NOMO-1 (cell line): ENCODE measurements around the gene RFX2.
A peak's percentile ranks its signal among the peaks of the same experiment; 100 is the strongest.
"Not testable (repeated sequence)": the region's sequence is repeated elsewhere in the genome, so short reads cannot be mapped to it uniquely, and the experiment has no call there.

Experiments
- DNase-seq, 2 experiments: peaks; one replicate each; lab custom pipeline; 2025; ENCODE audit not compliant: unreplicated experiment in 2 of 2; lab: John Stamatoyannopoulos, UW

RFX2 gene

GRCh38 chr19:5993648-5994358 lies 116.5 kb downstream of the RFX2 start:
- no peak for DNase-seq

GRCh38 chr19:5993201-5993600 lies 117.1 kb downstream of the RFX2 start:
- DNase-seq, result no peak

- no peak for DNase-seq
Observed at GRCh38 chr19:5992756-5993155, 117.5 kb downstream of the RFX2 start.

GRCh38 chr19:5991244-5991838 lies 119.0 kb downstream of the RFX2 start:
- no peak for DNase-seq

GRCh38 chr19:5990289-5990797 lies 120.0 kb downstream of the RFX2 start:
- no peak for DNase-seq

GRCh38 chr19:5989388-5990074 lies 120.8 kb downstream of the RFX2 start:
- DNase-seq, result no peak

- no peak for DNase-seq
Observed at GRCh38 chr19:5988517-5989387, 121.5 kb downstream of the RFX2 start.

GRCh38 chr19:5987077-5987818 lies 123.1 kb downstream of the RFX2 start:
- DNase-seq, result peak in 1 of 2 experiments; percentile 60

- DNase-seq, result not testable (repeated sequence)
Observed at GRCh38 chr19:5985837-5986236, 124.5 kb downstream of the RFX2 start.

GRCh38 chr19:5985098-5985783 lies 125.1 kb downstream of the RFX2 start:
- DNase-seq, result no peak

GRCh38 chr19:5984600-5984999 lies 125.7 kb downstream of the RFX2 start:
- DNase-seq, result no peak

GRCh38 chr19:5983367-5983955 lies 126.8 kb downstream of the RFX2 start:
- no peak for DNase-seq

- DNase-seq, result no peak
Observed at GRCh38 chr19:5978606-5979552, 131.4 kb downstream of the RFX2 start.

GRCh38 chr19:5977785-5978605 lies 132.3 kb downstream of the RFX2 start, which contains the start of gene RANBP3:
TSS of gene RANBP3 (minus strand) at chr19:5978140. CDS start at chr19:5978082, 58 bp downstream.
- DNase-seq, result peak; percentile 99

- DNase-seq, result no peak
Observed at GRCh38 chr19:5977222-5977784, 133.0 kb downstream of the RFX2 start.

GRCh38 chr19:5976768-5977167 lies 133.5 kb downstream of the RFX2 start:
- no peak for DNase-seq

- no peak for DNase-seq
Observed at GRCh38 chr19:5975388-5975728, 134.9 kb downstream of the RFX2 start.
